Hippocampal formation (tissue), 2 donors: ENCODE results near the gene ZNF3.

Experiments used
- DNase-seq, 2 donors: peaks; one replicate each; lab custom pipeline; 2025; lab: John Stamatoyannopoulos, UW

The ZNF3 gene

GRCh38 chr7:100053215-100053614 is 28.3 kb downstream of the ZNF3 start:
- peak; percentile 57 to 87 for DNase-seq

GRCh38 chr7:100051611-100052010 is 29.9 kb downstream of the ZNF3 start:
- no peak for DNase-seq

- DNase-seq: peak; percentile 57 to 82
Measured at GRCh38 chr7:100049441-100050291, 31.9 kb downstream of the ZNF3 start, which contains the start of gene ZSCAN21. TSS of gene ZSCAN21 (plus strand) at chr7:100049774. CDS start at chr7:100057007, 7,233 bp downstream.

- DNase-seq: no peak
Measured at GRCh38 chr7:100048680-100049079, 32.8 kb downstream of the ZNF3 start.

GRCh38 chr7:100044718-100045117 is 36.8 kb downstream of the ZNF3 start:
- no peak for DNase-seq

- DNase-seq: no peak
Measured at GRCh38 chr7:100040575-100040974, 40.9 kb downstream of the ZNF3 start.

- no peak for DNase-seq
Measured at GRCh38 chr7:100038326-100038725, 43.2 kb downstream of the ZNF3 start.

- DNase-seq: no peak
Measured at GRCh38 chr7:100035876-100036275, 45.6 kb downstream of the ZNF3 start.

- DNase-seq: no peak
Measured at GRCh38 chr7:100034871-100035510, 46.5 kb downstream of the ZNF3 start.

GRCh38 chr7:100033526-100033925 is 48.0 kb downstream of the ZNF3 start:
- DNase-seq: no peak

GRCh38 chr7:100029596-100029995 is 51.9 kb downstream of the ZNF3 start:
- DNase-seq: no peak

GRCh38 chr7:100027197-100027596 is 54.3 kb downstream of the ZNF3 start:
- DNase-seq: no peak

GRCh38 chr7:100024020-100024619 is 57.4 kb downstream of the ZNF3 start:
- DNase-seq: no peak

- DNase-seq: no peak
Measured at GRCh38 chr7:100023526-100023925, 58.0 kb downstream of the ZNF3 start.

- DNase-seq: no peak
Measured at GRCh38 chr7:100022621-100023020, 58.9 kb downstream of the ZNF3 start.

- no peak for DNase-seq
Measured at GRCh38 chr7:100021297-100021696, 60.2 kb downstream of the ZNF3 start.
